Uterus (tissue), 4 donors: ENCODE measurements around the gene GGA2. TPM values are rescaled to one million over a fixed set of nuclear protein-coding genes. Genes with fewer than 3 reads are reported as not detected.
"Not testable (repeated sequence)": the region's sequence is repeated elsewhere in the genome, so short reads cannot be mapped to it uniquely, and the experiment has no call there.

Experiments
- DNase-seq, 2 donors: peaks; one replicate each; pipeline ENCODE4 v3.0.0-alpha.2; 2019 to 2020
- H3K27ac ChIP-seq, 2 donors: fragments of 200-600 bp; sonication (generic); 1 replicate in 1 of 2; 2 replicates in 1 of 2; pipeline ENCODE4 v1.5.1; 2016 to 2018
- H3K27me3 ChIP-seq, 2 donors: fragments of 200-600 bp; sonication (generic); one replicate each; pipeline ENCODE4 v1.5.1; 2018 to 2019; ENCODE audit warnings: control low read depth in 1 of 2
- H3K36me3 ChIP-seq, 2 donors: fragments of 200-600 bp; sonication (generic); one replicate each; pipeline ENCODE4 v1.5.1; 2019; ENCODE audit warnings: control low read depth in 1 of 2
- H3K4me1 ChIP-seq, 2 donors: fragments of 200-600 bp; sonication (generic); one replicate each; pipeline ENCODE4 v1.5.1; 2018 to 2019; ENCODE audit warnings: control low read depth in 1 of 2
- H3K4me3 ChIP-seq, 2 donors: fragments of 200-600 bp; sonication (generic); 1 replicate in 1 of 2; 2 replicates in 1 of 2; pipeline ENCODE4 v1.5.1; 2018 to 2019; ENCODE audit warnings: mild to moderate bottlenecking in 1 of 2
- H3K9me3 ChIP-seq, 2 donors: fragments of 200-600 bp; sonication (generic); one replicate each; pipeline ENCODE4 v1.5.1; 2019; ENCODE audit warnings: control low read depth in 1 of 2
- CTCF ChIP-seq, 4 experiments: fragments of 200-600 bp in 2 of 4; fragments of 450-650 bp in 2 of 4; sonication (generic) in 2 of 4; IDR thresholded peaks; one replicate each; pipeline ENCODE4 v1.5.1; 2016 to 2019; ENCODE audit warnings: antibody characterized with exemption in 4 of 4, mild to moderate bottlenecking in 2 of 4, moderate library complexity in 1 of 4
- POLR2A ChIP-seq, 2 donors: fragments of 450-650 bp; IDR thresholded peaks; one replicate each; pipeline ENCODE4 v1.6.1; 2016; ENCODE audit warnings: antibody characterized with exemption in 2 of 2, mild to moderate bottlenecking in 1 of 2, moderate library complexity in 1 of 2
- intact Hi-C: fragments of 100-400 bp; cut with DNase I; formaldehyde crosslinking; loops from one replicate; pipeline ENCODE4 v1.15.1; 2023; ENCODE audit warnings: low total_unique reads
- total RNA-seq, 4 donors: library from RNA; depleted of rRNA in 3 of 4; stranded (reverse); fragments of >200 nt in 3 of 4; gene quantifications; one replicate each; pipeline versions ENCODE4 v1.1.0 to v1.2.4, GENCODE V29; 2014 to 2023
- donor health status: DM: yes; HTN: yes; CAD: no.

Gene GGA2
- total RNA-seq, 4 donors from 2014 or later: 54.8 to 96.0 (median 72.7) TPM

DNA sequence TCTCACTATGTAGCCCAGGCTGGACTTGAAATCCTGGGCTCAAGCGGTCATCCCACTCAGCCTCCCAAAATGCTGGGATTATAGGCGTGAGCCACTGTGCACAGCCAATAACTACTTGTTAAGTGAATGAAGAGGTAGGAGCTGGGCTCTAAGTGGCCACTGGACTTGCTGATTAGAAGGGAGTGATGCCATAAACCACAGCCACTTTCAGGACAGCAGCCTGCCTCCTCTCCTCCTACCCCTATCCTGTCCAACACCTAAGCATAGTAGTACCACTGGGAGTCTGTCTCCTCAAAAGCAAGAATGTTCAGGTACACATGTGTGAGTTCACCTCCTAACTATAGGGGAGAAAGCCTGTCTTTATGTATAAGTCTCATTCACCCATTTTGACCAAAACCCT lies 45.1 kb downstream of the GGA2 start:
- H3K27me3 ChIP-seq: no peaks in the 10 kb centered on the region
- no peak for DNase-seq
- intact Hi-C loops: no loop called here
- H3K9me3 ChIP-seq: no peaks in the 10 kb centered on the region
- TF ChIP-seq POLR2A (IDR thresholded peaks at IDR 0.05) (no peak), CTCF (IDR thresholded peaks at IDR 0.05) (no peak)
- no peaks in the 10 kb centered on the region for H3K36me3 ChIP-seq
- no peak overlapping the region for H3K4me3 ChIP-seq
- H3K27ac ChIP-seq: no peak overlapping the region
- no peaks in the 10 kb centered on the region for H3K4me1 ChIP-seq

- Histone ChIP-seq H3K4me1 (no peaks in the 10 kb centered on the region), H3K36me3 (no peaks in the 10 kb centered on the region), H3K27me3 (no peaks in the 10 kb centered on the region), H3K9me3 (no peaks in the 10 kb centered on the region), H3K27ac (no peak overlapping the region), H3K4me3 (no peak overlapping the region)
- TF ChIP-seq POLR2A (IDR thresholded peaks at IDR 0.05) (no peak), CTCF (IDR thresholded peaks at IDR 0.05) (no peak)
- DNase-seq: no peak
- intact Hi-C loops: no loop called here
Observed at GRCh38 chr16:23464196-23464595, 46.1 kb downstream of the GGA2 start.

DNA sequence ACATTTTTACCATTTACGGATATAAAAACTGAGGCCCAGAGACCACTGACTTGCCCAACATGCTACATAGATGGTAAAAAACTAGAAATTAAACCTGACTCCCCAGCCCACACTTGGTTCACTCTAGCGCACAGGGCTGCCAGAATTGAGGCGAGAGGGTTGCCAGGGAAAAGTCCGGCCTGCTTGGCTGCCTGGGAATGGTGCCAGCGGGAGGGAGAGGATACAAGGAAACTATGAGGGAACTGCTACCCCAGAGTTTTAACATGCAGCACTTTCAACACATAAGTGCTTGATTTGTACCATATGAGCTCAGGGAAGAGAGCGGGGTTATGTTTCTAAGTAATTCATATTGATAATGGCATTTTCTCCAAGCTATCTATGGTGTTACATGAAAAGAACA lies 47.3 kb downstream of the GGA2 start:
- H3K4me1 ChIP-seq, H3K9me3 ChIP-seq, H3K27me3 ChIP-seq, intact Hi-C loops, H3K36me3 ChIP-seq, H3K27ac ChIP-seq, H3K4me3 ChIP-seq: not testable (repeated sequence)
- DNase-seq: peak; percentile 78 to 80

GRCh38 chr16:23453338-23454052 lies 56.8 kb downstream of the GGA2 start:
- intact Hi-C loops: no loop called here
- TF ChIP-seq CTCF (IDR thresholded peaks at IDR 0.05) (no peak), POLR2A (IDR thresholded peaks at IDR 0.05) (no peak)
- Histone ChIP-seq H3K27me3 (no peaks in the 10 kb centered on the region), H3K9me3 (no peaks in the 10 kb centered on the region), H3K27ac (peak overlapping the region in 1 of 2 donors; percentile 81), H3K36me3 (no peaks in the 10 kb centered on the region), H3K4me1 (no peaks in the 10 kb centered on the region), H3K4me3 (peak overlapping the region; percentile 75 to 83)
- DNase-seq: no peak

- H3K27ac ChIP-seq: peak within 1 kb of the TSS; percentile 71 to 81
- intact Hi-C loops: no loop called here
- H3K4me1 ChIP-seq: no peaks in the 10 kb centered on the region
- TF ChIP-seq CTCF (IDR thresholded peaks at IDR 0.05) (peak in 2 of 4 experiments; percentile 7 to 27), POLR2A (IDR thresholded peaks at IDR 0.05) (peak; percentile 7 to 29)
- peak; percentile 86 to 87 for DNase-seq
- no peaks in the 10 kb centered on the region for H3K27me3 ChIP-seq
- no peaks in the 10 kb centered on the region for H3K36me3 ChIP-seq
- H3K9me3 ChIP-seq: no peaks in the 10 kb centered on the region
- H3K4me3 ChIP-seq: peak within 1 kb of the TSS; percentile 75 to 83
Observed at GRCh38 chr16:23452572-23453337, 57.5 kb downstream of the GGA2 start, which contains the start of gene COG7. Gene COG7, minus strand, starts transcription at chr16:23453189. Its CDS starts 195 bp downstream, at chr16:23452994.
